Endothelial cell of umbilical vein (primary cell): Measurements from ENCODE around the gene RNASE13. TPM values are rescaled to one million over a fixed set of nuclear protein-coding genes. Genes with fewer than 3 reads are reported as not detected.

Experiments
- BruUV-seq: library from RNA; stranded (reverse); fragments of 400-500 nt; replicated peaks from 2 replicates; lab custom pipeline; 2021; lab: Mats Ljungman, UMichigan
- CTCF ChIA-PET: fragments of 300-600, 350-600 bp; sonication (Branson Sonifier 250); formaldehyde crosslinking; loops from one replicate; lab custom pipeline; 2021; ENCODE audit warnings: antibody characterized with exemption, inconsistent platforms; lab: Charles Lee
- POLR2A ChIA-PET: fragments of 300-600, 350-600 bp; sonication (Branson Sonifier 250); formaldehyde crosslinking; loops from one replicate; lab custom pipeline; 2021; ENCODE audit warnings: antibody characterized with exemption, inconsistent platforms; lab: Charles Lee
- DNase-seq: peaks from one replicate; pipeline ENCODE4 v3.0.0-alpha.2; 2011; ENCODE audit warnings: low read depth, low spot score
- FAIRE-seq: peaks from 2 replicates; lab custom pipeline; 2011; peaks lifted over from hg19 to GRCh38; lab: Jason Lieb, UNC
- H2AFZ ChIP-seq: 2 replicates; pipeline ENCODE4 v1.6.0; 2012; ENCODE audit warnings: low read depth, low read length, control low read depth, inconsistent platforms
- H3K27ac ChIP-seq: 2 replicates; pipeline ENCODE4 v1.5.1; 2011; ENCODE audit warnings: low read depth, mild to moderate bottlenecking, control low read depth, low read length, moderate library complexity; ENCODE audit not compliant: insufficient read depth
- H3K27me3 ChIP-seq, 2 experiments: 2 replicates each; pipeline versions ENCODE4 v1.6.0 to v1.6.1; 2011; ENCODE audit warnings: low read length in 2 of 2, mixed read lengths in 1 of 2; ENCODE audit not compliant: control insufficient read depth in 2 of 2, insufficient read depth in 2 of 2
- H3K36me3 ChIP-seq, 2 experiments: 2 replicates in 1 of 2; 3 replicates in 1 of 2; pipeline ENCODE4 v1.5.1; 2011; ENCODE audit warnings: low read length in 2 of 2, mild to moderate bottlenecking in 1 of 2, moderate library complexity in 1 of 2; ENCODE audit not compliant: control insufficient read depth in 2 of 2, insufficient read depth in 2 of 2; ENCODE audit errors: extremely low read depth in 1 of 2
- H3K4me1 ChIP-seq: 3 replicates; pipeline ENCODE4 v1.5.1; 2011; ENCODE audit warnings: mild to moderate bottlenecking, low read length; ENCODE audit not compliant: control insufficient read depth, insufficient read depth; ENCODE audit errors: extremely low read depth
- H3K4me2 ChIP-seq: 2 replicates; pipeline ENCODE4 v1.6.1; 2011; ENCODE audit warnings: low read length, control low read depth, mixed read lengths; ENCODE audit not compliant: insufficient read depth
- H3K4me3 ChIP-seq, 3 experiments: fragments of 200-600 bp in 1 of 3; sonication (generic), shearing (Covaris generic) in 1 of 3; replicated peaks in 1 of 3; 2 replicates each; pipeline ENCODE4 v1.5.1; 2011 to 2016; ENCODE audit warnings: control low read depth in 3 of 3, low read length in 3 of 3, mild to moderate bottlenecking in 2 of 3, inconsistent platforms in 1 of 3, low read depth in 1 of 3, moderate library complexity in 1 of 3; ENCODE audit not compliant: insufficient read depth in 1 of 3
- H3K79me2 ChIP-seq: 2 replicates; pipeline ENCODE4 v1.6.0; 2012; ENCODE audit warnings: low read length, inconsistent platforms; ENCODE audit not compliant: control insufficient read depth, insufficient read depth
- H3K9ac ChIP-seq: replicated peaks from 2 replicates; pipeline ENCODE3; 2011; ENCODE audit warnings: low read length, control low read depth; ENCODE audit not compliant: insufficient read depth; ENCODE audit errors: extremely low read depth
- H3K9me1 ChIP-seq: replicated peaks from 3 replicates; pipeline ENCODE4 v1.6.0; 2011; ENCODE audit warnings: mild to moderate bottlenecking, low read length; ENCODE audit not compliant: control insufficient read depth, insufficient read depth; ENCODE audit errors: extremely low read depth
- H3K9me3 ChIP-seq: replicated peaks from 2 replicates; pipeline ENCODE4 v1.5.1; 2012; ENCODE audit warnings: low read length, inconsistent platforms; ENCODE audit not compliant: control insufficient read depth, insufficient read depth
- H4K20me1 ChIP-seq: replicated peaks from 2 replicates; pipeline ENCODE3; 2011; ENCODE audit warnings: mild to moderate bottlenecking, low read length; ENCODE audit not compliant: control insufficient read depth, insufficient read depth; ENCODE audit errors: extremely low read depth
- CTCF ChIP-seq, 2 donors: IDR thresholded peaks; 1 replicate in 1 of 2; 2 replicates in 1 of 2; pipeline ENCODE4 v1.5.1; 2011; ENCODE audit warnings: low read length in 2 of 2, mild to moderate bottlenecking in 2 of 2, moderate library complexity in 2 of 2, control low read depth in 1 of 2, inconsistent platforms in 1 of 2, low read depth in 1 of 2; ENCODE audit not compliant: insufficient read depth in 1 of 2; ENCODE audit errors: extremely low read depth in 1 of 2
- EZH2 ChIP-seq: IDR thresholded peaks from 2 replicates; pipeline ENCODE4 v1.6.1; 2012; ENCODE audit warnings: borderline replicate concordance, low read depth, mild to moderate bottlenecking, moderate library complexity, low read length, inconsistent platforms; ENCODE audit not compliant: severe bottlenecking
- FOS ChIP-seq: IDR thresholded peaks from 2 replicates; pipeline ENCODE4 v1.6.1; 2011; ENCODE audit warnings: mild to moderate bottlenecking, low read length, moderate library complexity, borderline replicate concordance; ENCODE audit not compliant: insufficient read depth
- GATA2 ChIP-seq: IDR thresholded peaks from 2 replicates; pipeline ENCODE4 v1.7.0; 2011; ENCODE audit warnings: low read depth, mild to moderate bottlenecking, moderate library complexity, mixed read lengths, low read length; ENCODE audit not compliant: insufficient read length, insufficient read depth
- JUN ChIP-seq: IDR thresholded peaks from 2 replicates; pipeline ENCODE4 v1.6.1; 2011; ENCODE audit warnings: borderline replicate concordance, low read depth; ENCODE audit not compliant: insufficient read length, insufficient read depth
- MAX ChIP-seq: IDR thresholded peaks from 2 replicates; pipeline ENCODE4 v1.6.1; 2011; ENCODE audit not compliant: insufficient read depth, insufficient read length
- MYC ChIP-seq: IDR thresholded peaks from one replicate; pipeline ENCODE4 v1.6.1; 2011; ENCODE audit warnings: mild to moderate bottlenecking, low read depth, low read length
- POLR2A ChIP-seq: IDR thresholded peaks from 2 replicates; pipeline ENCODE4 v1.6.1; 2012; ENCODE audit warnings: low read depth, mild to moderate bottlenecking, control low read depth, low read length
- POLR2AphosphoS5 ChIP-seq: IDR thresholded peaks from 2 replicates; pipeline ENCODE4 v1.6.1; 2012; ENCODE audit warnings: low read depth, mild to moderate bottlenecking, control low read depth, low read length, moderate library complexity; ENCODE audit not compliant: insufficient read depth
- dilution Hi-C: fragments of 300-500 bp; cut with MboI; formaldehyde crosslinking; loops from one replicate; pipeline ENCODE4 v1.15.0; 2019; ENCODE audit warnings: low sequenced_read_pairs; ENCODE audit not compliant: extremely low pct_ligation_motif_present
- intact Hi-C: fragments of 100-400 bp; cut with micrococcal nuclease; formaldehyde crosslinking; loops from one replicate; pipeline ENCODE4 v1.10.0; 2022
- polyA plus RNA-seq, 4 experiments: library from polyadenylated mRNA; depleted of rRNA in 3 of 4; stranded (reverse) in 3 of 4; unstranded in 1 of 4; fragments of >200 nt; gene quantifications; 2 replicates each; pipeline versions ENCODE4 v1.2.1 to v1.2.3, GENCODE V29; 2011 to 2012; ENCODE audit warnings: missing spikeins in 1 of 4
- total RNA-seq: library from RNA; stranded (reverse); gene quantifications from 2 replicates; pipeline ENCODE4 v1.2.3, GENCODE V29; 2021

The RNASE13 gene
- total and polyA plus RNA-seq, 2 donors (not counting 3 experiments of a cell fraction or from before 2014, with no cell fraction given): not detected

GRCh38 chr14:21061347-21061668, 26.7 kb upstream of the RNASE13 start:
- H4K20me1 ChIP-seq: no peaks in the 10 kb centered on the region

More at GRCh38 chr14:21061347-21061668, 26.7 kb upstream of the RNASE13 start:
- no peaks in the 10 kb centered on the region for H3K4me1 ChIP-seq
- H3K4me3 ChIP-seq: no peak overlapping the region
- no peak overlapping the region for H2AFZ ChIP-seq
- no TSS peak for BruUV-seq
- no peak overlapping the region for H3K27ac ChIP-seq
- ChIA-PET POLR2A (interaction anchor here (0.6 kb wide), 1 partner anchor 156 kb away, joined by 3 read pairs; no protein-coding TSS in a partner anchor), CTCF (interaction anchor here (1.1 to 1.5 kb wide), 3 partner anchors 10 to 47 kb away, joined by 3 to 4 read pairs (median 3); no protein-coding TSS in a partner anchor)
- H3K27me3 ChIP-seq: peaks cover 15 to 26% of the 10 kb centered on the region in 2 experiments
- intact Hi-C loops (no loop called here), dilution Hi-C loops (no loop called here)
- no peaks in the 10 kb centered on the region for H3K9me3 ChIP-seq
- H3K79me2 ChIP-seq: no peaks in the 10 kb centered on the region
- no peaks in the 10 kb centered on the region for H3K36me3 ChIP-seq
- FAIRE-seq: no peak
- H3K9me1 ChIP-seq: no peaks in the 10 kb centered on the region
- no peak for DNase-seq
- no peak overlapping the region for H3K4me2 ChIP-seq
- H3K9ac ChIP-seq: no peak overlapping the region
- TF ChIP-seq GATA2 (no peak), POLR2A (no peak), EZH2 (no peak), POLR2AphosphoS5 (no peak), FOS (no peak), MAX (no peak), JUN (no peak), CTCF (IDR thresholded peaks at IDR 0.05; ENCODE audit: extremely low read depth in 1 of 2, insufficient read depth in 1 of 2, low read depth in 1 of 2, low read length in 2 of 2) (no peak), MYC (no peak)
